SU-DHL-6 (cell line): ENCODE measurements around the gene PPFIBP2.

ENCODE experiments used
- CTCF ChIP-seq: fragments of 200-600 bp; sonication (generic); IDR thresholded peaks from one replicate; pipeline ENCODE4 v1.5.1; 2017; ENCODE audit warnings: antibody characterized with exemption, mild to moderate bottlenecking, low read length, moderate library complexity; ENCODE audit not compliant: insufficient read depth, poor library complexity, severe bottlenecking
- EZH2phosphoT487 ChIP-seq: fragments of 200-600 bp; sonication (generic), shearing (Covaris generic); conservative IDR thresholded peaks from 2 replicates; pipeline ENCODE4 v1.6.1; 2018; ENCODE audit warnings: mild to moderate bottlenecking, antibody characterized with exemption, low read length, moderate library complexity, mixed read lengths

- TF ChIP-seq CTCF = no peak
- no peak for TF ChIP-seq EZH2phosphoT487
Observed at GRCh38 chr11:7488681-7489080, 25.1 kb upstream of the PPFIBP2 start.
